HCT116 (cell line): ENCODE results near the gene PLA2G5.

Source experiments
- ELF1 ChIP-seq: IDR thresholded peaks from 2 replicates; pipeline ENCODE4 v1.6.1; 2012; ENCODE audit warnings: low read depth, borderline replicate concordance
- EZH2 ChIP-seq: fragments of 200-600 bp; sonication (generic); IDR thresholded peaks from 2 replicates; pipeline ENCODE4 v1.6.1; 2017; ENCODE audit warnings: antibody characterized with exemption, mixed run types
- EZH2phosphoT487 ChIP-seq: fragments of 200-600 bp; IDR thresholded peaks from 2 replicates; pipeline ENCODE4 v1.6.1; 2018; ENCODE audit warnings: antibody characterized with exemption, borderline replicate concordance
- POLR2A ChIP-seq: IDR thresholded peaks from 2 replicates; pipeline ENCODE4 v1.7.0; 2011; ENCODE audit warnings: borderline replicate concordance; ENCODE audit not compliant: insufficient read depth, insufficient read length; ENCODE audit errors: extremely low read depth
- POLR2AphosphoS5 ChIP-seq: IDR thresholded peaks from 2 replicates; pipeline ENCODE4 v1.6.1; 2011; ENCODE audit warnings: mild to moderate bottlenecking, low read depth, low read length, moderate library complexity
- REST ChIP-seq: IDR thresholded peaks from 2 replicates; pipeline ENCODE4 v1.6.1; 2012; ENCODE audit warnings: low read depth
- SIN3A ChIP-seq: IDR thresholded peaks from 2 replicates; pipeline ENCODE4 v1.6.1; 2012; ENCODE audit warnings: low read depth
- TCF7L2 ChIP-seq: IDR thresholded peaks from 2 replicates; pipeline ENCODE4 v1.7.0; 2011; ENCODE audit warnings: borderline replicate concordance, inconsistent platforms; ENCODE audit not compliant: insufficient read depth, insufficient read length; ENCODE audit errors: extremely low read depth
- YY1 ChIP-seq: IDR thresholded peaks from 2 replicates; pipeline ENCODE4 v1.6.1; 2011; ENCODE audit warnings: low read length, low read depth, moderate library complexity, mild to moderate bottlenecking; ENCODE audit not compliant: insufficient replicate concordance; ENCODE audit errors: extremely low read depth
- ZFX ChIP-seq: fragments of 450-650 bp; IDR thresholded peaks from 2 replicates; pipeline ENCODE4 v1.6.1; 2017
- TF ChIP-seq, protein P1 (sequence below), 3 experiments: fragments of 200-600 bp in 1 of 3; sonication (generic) in 1 of 3; IDR thresholded peaks in 2 of 3; conservative IDR thresholded peaks in 1 of 3; 2 replicates each; pipeline ENCODE4 v1.5.1; 2012 to 2017; ENCODE audit warnings: low read depth in 2 of 3, low read length in 2 of 3, antibody characterized with exemption in 1 of 3, borderline replicate concordance in 1 of 3, control low read depth in 1 of 3, mild to moderate bottlenecking in 1 of 3, mixed read lengths in 1 of 3, mixed run types in 1 of 3, moderate library complexity in 1 of 3; ENCODE audit not compliant: insufficient read depth in 1 of 3

DNA sequence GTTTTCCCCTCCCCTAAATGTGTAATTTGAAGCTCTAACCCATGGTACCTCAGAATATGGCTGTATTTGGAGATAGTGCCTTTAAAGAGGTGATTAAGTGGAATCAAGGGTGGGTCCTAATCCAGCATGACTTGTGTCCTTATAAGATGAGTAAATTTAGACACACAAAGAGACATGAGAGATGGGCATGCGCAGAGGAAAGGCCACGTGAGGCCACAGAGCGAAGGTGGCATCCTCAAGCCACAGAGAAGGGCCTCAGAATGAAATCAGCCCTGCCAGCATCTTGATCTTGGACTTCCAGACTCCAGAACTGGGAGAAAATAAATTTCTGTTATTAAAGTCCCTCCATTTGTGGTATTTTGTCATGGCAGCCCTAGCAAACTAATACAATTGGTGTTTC, 66.3 kb downstream of the PLA2G5 start:
- TF ChIP-seq EZH2 (no peak), ZFX (no peak), POLR2A (no peak), ELF1 (no peak), REST (no peak), SIN3A (no peak), EZH2phosphoT487 (no peak), POLR2AphosphoS5 (no peak), YY1 (no peak), TCF7L2 (no peak)
- TF ChIP-seq, protein P1, sequence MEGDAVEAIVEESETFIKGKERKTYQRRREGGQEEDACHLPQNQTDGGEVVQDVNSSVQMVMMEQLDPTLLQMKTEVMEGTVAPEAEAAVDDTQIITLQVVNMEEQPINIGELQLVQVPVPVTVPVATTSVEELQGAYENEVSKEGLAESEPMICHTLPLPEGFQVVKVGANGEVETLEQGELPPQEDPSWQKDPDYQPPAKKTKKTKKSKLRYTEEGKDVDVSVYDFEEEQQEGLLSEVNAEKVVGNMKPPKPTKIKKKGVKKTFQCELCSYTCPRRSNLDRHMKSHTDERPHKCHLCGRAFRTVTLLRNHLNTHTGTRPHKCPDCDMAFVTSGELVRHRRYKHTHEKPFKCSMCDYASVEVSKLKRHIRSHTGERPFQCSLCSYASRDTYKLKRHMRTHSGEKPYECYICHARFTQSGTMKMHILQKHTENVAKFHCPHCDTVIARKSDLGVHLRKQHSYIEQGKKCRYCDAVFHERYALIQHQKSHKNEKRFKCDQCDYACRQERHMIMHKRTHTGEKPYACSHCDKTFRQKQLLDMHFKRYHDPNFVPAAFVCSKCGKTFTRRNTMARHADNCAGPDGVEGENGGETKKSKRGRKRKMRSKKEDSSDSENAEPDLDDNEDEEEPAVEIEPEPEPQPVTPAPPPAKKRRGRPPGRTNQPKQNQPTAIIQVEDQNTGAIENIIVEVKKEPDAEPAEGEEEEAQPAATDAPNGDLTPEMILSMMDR (IDR thresholded peaks at IDR 0.05 in 2 of 3, conservative IDR thresholded peaks at IDR 0.05 in 1 of 3; ENCODE audit: borderline replicate concordance in 1 of 3, insufficient read depth in 1 of 3, low read depth in 2 of 3, low read length in 2 of 3): no peak
